ENCODE data around the gene BRWD1. TPM values are rescaled to one million over a fixed set of nuclear protein-coding genes. Genes with fewer than 3 reads are reported as not detected.

BRWD1 gene
- total RNA-seq, 1 experiment from 2014 or later = 53.3 TPM

DNA sequence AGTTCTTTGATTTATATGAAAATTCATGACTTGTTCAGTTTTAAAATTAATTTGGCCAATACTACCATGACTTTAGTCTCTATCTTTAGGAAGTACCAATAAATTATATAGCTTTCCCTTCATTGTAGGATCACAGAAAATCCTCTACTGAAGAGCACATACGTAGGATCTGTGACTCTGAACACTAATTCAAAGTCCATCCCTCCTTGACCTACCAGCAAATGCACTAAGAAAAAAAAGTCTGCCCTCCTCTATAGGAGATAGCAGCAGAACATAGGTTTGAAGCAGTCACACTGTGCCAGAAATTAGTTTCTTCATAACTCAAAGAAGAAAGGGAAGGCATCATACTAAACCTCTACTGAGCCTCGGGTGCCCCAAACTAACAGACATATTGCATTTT, 16.5 kb downstream of the BRWD1 start (continued):
- TF ChIP-seq, protein P1, sequence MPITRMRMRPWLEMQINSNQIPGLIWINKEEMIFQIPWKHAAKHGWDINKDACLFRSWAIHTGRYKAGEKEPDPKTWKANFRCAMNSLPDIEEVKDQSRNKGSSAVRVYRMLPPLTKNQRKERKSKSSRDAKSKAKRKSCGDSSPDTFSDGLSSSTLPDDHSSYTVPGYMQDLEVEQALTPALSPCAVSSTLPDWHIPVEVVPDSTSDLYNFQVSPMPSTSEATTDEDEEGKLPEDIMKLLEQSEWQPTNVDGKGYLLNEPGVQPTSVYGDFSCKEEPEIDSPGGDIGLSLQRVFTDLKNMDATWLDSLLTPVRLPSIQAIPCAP (CRISPR knock-in tag; IDR thresholded peaks at IDR 0.05) = no peak
- no peak for TF ChIP-seq JUN (CRISPR knock-in tag; IDR thresholded peaks at IDR 0.05)
- no peak for TF ChIP-seq SMAD3 (CRISPR knock-in tag; IDR thresholded peaks at IDR 0.05; ENCODE audit: borderline replicate concordance)

DNA sequence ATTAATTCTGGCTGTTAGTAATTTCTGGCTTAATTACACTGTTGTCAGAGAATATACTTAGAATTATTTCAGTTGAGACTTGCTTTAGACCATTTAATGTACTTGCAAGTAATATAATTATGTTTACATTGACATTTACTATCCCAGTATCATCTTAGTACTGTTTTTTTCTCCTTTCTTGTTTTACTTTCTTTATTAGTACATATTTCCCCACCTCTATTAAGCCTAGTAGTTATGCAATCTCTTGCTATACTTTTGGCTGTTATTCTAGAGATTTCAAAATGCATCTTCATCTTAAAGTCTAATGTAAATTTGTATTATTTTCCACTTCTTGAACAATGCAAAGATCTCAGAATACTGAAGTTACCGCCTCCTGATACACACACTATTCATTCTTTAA, 24.4 kb downstream of the BRWD1 start:
- Mint-ChIP-seq H3K27me3 (ENCODE audit: low read depth) (no peaks in the 10 kb centered on the region), H3K4me1 (no peaks in the 10 kb centered on the region), H3K9me3 (peaks cover 17% of the 10 kb centered on the region), H3K4me3 (no peak overlapping the region), H3K27ac (no peak overlapping the region), H3K36me3 (peaks cover 82% of the 10 kb centered on the region)
- ChIA-PET POLR2A (no interaction called here), CTCF (no interaction called here)
- ATAC-seq (no peak), DNase-seq (ENCODE audit: low spot score) (no peak)
- TF ChIP-seq SMAD3 (CRISPR knock-in tag; IDR thresholded peaks at IDR 0.05; ENCODE audit: borderline replicate concordance) (no peak), PRRX2 (CRISPR knock-in tag; IDR thresholded peaks at IDR 0.05) (no peak), NR1H2 (CRISPR knock-in tag; IDR thresholded peaks at IDR 0.05) (no peak), NFATC4 (CRISPR knock-in tag; IDR thresholded peaks at IDR 0.05) (no peak), ZNF423 (CRISPR knock-in tag; IDR thresholded peaks at IDR 0.05) (no peak), TCF7 (CRISPR knock-in tag; IDR thresholded peaks at IDR 0.05; ENCODE audit: low read depth) (no peak), ELF4 (CRISPR knock-in tag; IDR thresholded peaks at IDR 0.05; ENCODE audit: low read depth) (no peak), KAT7 (CRISPR knock-in tag; IDR thresholded peaks at IDR 0.05; ENCODE audit: borderline replicate concordance) (no peak), IRF2 (CRISPR knock-in tag; IDR thresholded peaks at IDR 0.05; ENCODE audit: borderline replicate concordance, low read depth) (no peak)
- TF ChIP-seq, protein P2, sequence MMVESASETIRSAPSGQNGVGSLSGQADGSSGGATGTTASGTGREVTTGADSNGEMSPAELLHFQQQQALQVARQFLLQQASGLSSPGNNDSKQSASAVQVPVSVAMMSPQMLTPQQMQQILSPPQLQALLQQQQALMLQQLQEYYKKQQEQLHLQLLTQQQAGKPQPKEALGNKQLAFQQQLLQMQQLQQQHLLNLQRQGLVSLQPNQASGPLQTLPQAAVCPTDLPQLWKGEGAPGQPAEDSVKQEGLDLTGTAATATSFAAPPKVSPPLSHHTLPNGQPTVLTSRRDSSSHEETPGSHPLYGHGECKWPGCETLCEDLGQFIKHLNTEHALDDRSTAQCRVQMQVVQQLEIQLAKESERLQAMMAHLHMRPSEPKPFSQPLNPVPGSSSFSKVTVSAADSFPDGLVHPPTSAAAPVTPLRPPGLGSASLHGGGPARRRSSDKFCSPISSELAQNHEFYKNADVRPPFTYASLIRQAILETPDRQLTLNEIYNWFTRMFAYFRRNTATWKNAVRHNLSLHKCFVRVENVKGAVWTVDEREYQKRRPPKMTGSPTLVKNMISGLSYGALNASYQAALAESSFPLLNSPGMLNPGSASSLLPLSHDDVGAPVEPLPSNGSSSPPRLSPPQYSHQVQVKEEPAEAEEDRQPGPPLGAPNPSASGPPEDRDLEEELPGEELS (CRISPR knock-in tag; IDR thresholded peaks at IDR 0.05) = no peak
- TF ChIP-seq, protein P3, sequence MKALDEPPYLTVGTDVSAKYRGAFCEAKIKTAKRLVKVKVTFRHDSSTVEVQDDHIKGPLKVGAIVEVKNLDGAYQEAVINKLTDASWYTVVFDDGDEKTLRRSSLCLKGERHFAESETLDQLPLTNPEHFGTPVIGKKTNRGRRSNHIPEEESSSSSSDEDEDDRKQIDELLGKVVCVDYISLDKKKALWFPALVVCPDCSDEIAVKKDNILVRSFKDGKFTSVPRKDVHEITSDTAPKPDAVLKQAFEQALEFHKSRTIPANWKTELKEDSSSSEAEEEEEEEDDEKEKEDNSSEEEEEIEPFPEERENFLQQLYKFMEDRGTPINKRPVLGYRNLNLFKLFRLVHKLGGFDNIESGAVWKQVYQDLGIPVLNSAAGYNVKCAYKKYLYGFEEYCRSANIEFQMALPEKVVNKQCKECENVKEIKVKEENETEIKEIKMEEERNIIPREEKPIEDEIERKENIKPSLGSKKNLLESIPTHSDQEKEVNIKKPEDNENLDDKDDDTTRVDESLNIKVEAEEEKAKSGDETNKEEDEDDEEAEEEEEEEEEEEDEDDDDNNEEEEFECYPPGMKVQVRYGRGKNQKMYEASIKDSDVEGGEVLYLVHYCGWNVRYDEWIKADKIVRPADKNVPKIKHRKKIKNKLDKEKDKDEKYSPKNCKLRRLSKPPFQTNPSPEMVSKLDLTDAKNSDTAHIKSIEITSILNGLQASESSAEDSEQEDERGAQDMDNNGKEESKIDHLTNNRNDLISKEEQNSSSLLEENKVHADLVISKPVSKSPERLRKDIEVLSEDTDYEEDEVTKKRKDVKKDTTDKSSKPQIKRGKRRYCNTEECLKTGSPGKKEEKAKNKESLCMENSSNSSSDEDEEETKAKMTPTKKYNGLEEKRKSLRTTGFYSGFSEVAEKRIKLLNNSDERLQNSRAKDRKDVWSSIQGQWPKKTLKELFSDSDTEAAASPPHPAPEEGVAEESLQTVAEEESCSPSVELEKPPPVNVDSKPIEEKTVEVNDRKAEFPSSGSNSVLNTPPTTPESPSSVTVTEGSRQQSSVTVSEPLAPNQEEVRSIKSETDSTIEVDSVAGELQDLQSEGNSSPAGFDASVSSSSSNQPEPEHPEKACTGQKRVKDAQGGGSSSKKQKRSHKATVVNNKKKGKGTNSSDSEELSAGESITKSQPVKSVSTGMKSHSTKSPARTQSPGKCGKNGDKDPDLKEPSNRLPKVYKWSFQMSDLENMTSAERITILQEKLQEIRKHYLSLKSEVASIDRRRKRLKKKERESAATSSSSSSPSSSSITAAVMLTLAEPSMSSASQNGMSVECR (CRISPR knock-in tag; IDR thresholded peaks at IDR 0.05; ENCODE audit: borderline replicate concordance) = no peak
- TF ChIP-seq, protein P4, sequence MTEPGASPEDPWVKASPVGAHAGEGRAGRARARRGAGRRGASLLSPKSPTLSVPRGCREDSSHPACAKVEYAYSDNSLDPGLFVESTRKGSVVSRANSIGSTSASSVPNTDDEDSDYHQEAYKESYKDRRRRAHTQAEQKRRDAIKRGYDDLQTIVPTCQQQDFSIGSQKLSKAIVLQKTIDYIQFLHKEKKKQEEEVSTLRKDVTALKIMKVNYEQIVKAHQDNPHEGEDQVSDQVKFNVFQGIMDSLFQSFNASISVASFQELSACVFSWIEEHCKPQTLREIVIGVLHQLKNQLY (CRISPR knock-in tag; IDR thresholded peaks at IDR 0.05) = no peak
- TF ChIP-seq, protein P5, sequence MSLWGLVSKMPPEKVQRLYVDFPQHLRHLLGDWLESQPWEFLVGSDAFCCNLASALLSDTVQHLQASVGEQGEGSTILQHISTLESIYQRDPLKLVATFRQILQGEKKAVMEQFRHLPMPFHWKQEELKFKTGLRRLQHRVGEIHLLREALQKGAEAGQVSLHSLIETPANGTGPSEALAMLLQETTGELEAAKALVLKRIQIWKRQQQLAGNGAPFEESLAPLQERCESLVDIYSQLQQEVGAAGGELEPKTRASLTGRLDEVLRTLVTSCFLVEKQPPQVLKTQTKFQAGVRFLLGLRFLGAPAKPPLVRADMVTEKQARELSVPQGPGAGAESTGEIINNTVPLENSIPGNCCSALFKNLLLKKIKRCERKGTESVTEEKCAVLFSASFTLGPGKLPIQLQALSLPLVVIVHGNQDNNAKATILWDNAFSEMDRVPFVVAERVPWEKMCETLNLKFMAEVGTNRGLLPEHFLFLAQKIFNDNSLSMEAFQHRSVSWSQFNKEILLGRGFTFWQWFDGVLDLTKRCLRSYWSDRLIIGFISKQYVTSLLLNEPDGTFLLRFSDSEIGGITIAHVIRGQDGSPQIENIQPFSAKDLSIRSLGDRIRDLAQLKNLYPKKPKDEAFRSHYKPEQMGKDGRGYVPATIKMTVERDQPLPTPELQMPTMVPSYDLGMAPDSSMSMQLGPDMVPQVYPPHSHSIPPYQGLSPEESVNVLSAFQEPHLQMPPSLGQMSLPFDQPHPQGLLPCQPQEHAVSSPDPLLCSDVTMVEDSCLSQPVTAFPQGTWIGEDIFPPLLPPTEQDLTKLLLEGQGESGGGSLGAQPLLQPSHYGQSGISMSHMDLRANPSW (CRISPR knock-in tag; conservative IDR thresholded peaks at IDR 0.05; ENCODE audit: low read depth) = no peak
- TF ChIP-seq, protein P6, sequence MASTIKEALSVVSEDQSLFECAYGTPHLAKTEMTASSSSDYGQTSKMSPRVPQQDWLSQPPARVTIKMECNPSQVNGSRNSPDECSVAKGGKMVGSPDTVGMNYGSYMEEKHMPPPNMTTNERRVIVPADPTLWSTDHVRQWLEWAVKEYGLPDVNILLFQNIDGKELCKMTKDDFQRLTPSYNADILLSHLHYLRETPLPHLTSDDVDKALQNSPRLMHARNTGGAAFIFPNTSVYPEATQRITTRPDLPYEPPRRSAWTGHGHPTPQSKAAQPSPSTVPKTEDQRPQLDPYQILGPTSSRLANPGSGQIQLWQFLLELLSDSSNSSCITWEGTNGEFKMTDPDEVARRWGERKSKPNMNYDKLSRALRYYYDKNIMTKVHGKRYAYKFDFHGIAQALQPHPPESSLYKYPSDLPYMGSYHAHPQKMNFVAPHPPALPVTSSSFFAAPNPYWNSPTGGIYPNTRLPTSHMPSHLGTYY (CRISPR knock-in tag; IDR thresholded peaks at IDR 0.05) = no peak
- TF ChIP-seq, protein P1 (CRISPR knock-in tag; IDR thresholded peaks at IDR 0.05) = no peak
- TF ChIP-seq, protein P7, sequence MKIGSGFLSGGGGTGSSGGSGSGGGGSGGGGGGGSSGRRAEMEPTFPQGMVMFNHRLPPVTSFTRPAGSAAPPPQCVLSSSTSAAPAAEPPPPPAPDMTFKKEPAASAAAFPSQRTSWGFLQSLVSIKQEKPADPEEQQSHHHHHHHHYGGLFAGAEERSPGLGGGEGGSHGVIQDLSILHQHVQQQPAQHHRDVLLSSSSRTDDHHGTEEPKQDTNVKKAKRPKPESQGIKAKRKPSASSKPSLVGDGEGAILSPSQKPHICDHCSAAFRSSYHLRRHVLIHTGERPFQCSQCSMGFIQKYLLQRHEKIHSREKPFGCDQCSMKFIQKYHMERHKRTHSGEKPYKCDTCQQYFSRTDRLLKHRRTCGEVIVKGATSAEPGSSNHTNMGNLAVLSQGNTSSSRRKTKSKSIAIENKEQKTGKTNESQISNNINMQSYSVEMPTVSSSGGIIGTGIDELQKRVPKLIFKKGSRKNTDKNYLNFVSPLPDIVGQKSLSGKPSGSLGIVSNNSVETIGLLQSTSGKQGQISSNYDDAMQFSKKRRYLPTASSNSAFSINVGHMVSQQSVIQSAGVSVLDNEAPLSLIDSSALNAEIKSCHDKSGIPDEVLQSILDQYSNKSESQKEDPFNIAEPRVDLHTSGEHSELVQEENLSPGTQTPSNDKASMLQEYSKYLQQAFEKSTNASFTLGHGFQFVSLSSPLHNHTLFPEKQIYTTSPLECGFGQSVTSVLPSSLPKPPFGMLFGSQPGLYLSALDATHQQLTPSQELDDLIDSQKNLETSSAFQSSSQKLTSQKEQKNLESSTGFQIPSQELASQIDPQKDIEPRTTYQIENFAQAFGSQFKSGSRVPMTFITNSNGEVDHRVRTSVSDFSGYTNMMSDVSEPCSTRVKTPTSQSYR (CRISPR knock-in tag; IDR thresholded peaks at IDR 0.05) = no peak
- TF ChIP-seq, protein P8, sequence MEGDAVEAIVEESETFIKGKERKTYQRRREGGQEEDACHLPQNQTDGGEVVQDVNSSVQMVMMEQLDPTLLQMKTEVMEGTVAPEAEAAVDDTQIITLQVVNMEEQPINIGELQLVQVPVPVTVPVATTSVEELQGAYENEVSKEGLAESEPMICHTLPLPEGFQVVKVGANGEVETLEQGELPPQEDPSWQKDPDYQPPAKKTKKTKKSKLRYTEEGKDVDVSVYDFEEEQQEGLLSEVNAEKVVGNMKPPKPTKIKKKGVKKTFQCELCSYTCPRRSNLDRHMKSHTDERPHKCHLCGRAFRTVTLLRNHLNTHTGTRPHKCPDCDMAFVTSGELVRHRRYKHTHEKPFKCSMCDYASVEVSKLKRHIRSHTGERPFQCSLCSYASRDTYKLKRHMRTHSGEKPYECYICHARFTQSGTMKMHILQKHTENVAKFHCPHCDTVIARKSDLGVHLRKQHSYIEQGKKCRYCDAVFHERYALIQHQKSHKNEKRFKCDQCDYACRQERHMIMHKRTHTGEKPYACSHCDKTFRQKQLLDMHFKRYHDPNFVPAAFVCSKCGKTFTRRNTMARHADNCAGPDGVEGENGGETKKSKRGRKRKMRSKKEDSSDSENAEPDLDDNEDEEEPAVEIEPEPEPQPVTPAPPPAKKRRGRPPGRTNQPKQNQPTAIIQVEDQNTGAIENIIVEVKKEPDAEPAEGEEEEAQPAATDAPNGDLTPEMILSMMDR (IDR thresholded peaks at IDR 0.05) = no peak

Data from WTC11 (cell line).